MM.1S (cell line): ENCODE results near the gene CACNA1C.

Experiments used
- CTCF ChIP-seq: fragments of 300-600 bp; sonication (generic); IDR thresholded peaks from 2 replicates; pipeline ENCODE4 v1.5.1; 2016; ENCODE audit warnings: antibody characterized with exemption, low read length, mixed read lengths
- EZH2 ChIP-seq: fragments of 300-600 bp; sonication (generic); optimal IDR thresholded peaks from 2 replicates; pipeline ENCODE3; 2017; ENCODE audit warnings: low read depth, mild to moderate bottlenecking, antibody characterized with exemption, low read length, mixed read lengths

DNA sequence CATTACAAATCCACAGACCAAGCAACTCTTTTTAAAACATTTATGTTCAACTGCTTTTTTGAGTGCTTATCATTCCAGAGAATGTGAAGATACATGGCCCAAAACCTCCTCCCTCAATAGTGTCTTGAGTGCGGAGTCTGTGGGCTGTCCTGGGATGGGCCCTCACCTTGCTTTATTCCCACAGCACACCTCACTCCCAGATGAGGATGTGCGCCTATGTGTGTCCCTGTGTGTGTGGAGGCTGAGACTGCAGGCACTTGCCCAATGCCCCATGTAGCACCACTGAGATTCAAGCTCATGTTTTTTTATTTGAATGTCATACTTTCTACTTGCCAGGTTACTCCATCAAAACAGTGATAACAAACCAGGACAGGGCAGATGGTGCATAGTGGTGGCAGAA lies 291.7 kb downstream of the CACNA1C start:
- TF ChIP-seq EZH2 (no peak), CTCF (no peak)
